Esophagus (tissue), 2 donors: Measurements from ENCODE around the gene REEP6. TPM values are rescaled to one million over a fixed set of nuclear protein-coding genes. Genes with fewer than 3 reads are reported as not detected.
"Not testable (repeated sequence)": the region's sequence is repeated elsewhere in the genome, so short reads cannot be mapped to it uniquely, and the experiment has no call there.

Experiments
- H3K27ac ChIP-seq, 2 donors: one replicate each; pipeline ENCODE4 v1.5.1; 2013; ENCODE audit warnings: low read depth in 2 of 2, mild to moderate bottlenecking in 2 of 2, inconsistent platforms in 1 of 2, low read length in 1 of 2, moderate library complexity in 1 of 2
- H3K27me3 ChIP-seq, 2 donors: one replicate each; pipeline ENCODE4 v1.6.1; 2013; ENCODE audit warnings: low read length in 2 of 2, control low read depth in 1 of 2, mild to moderate bottlenecking in 1 of 2; ENCODE audit not compliant: insufficient read depth in 2 of 2, control insufficient read depth in 1 of 2
- H3K36me3 ChIP-seq, 2 donors: one replicate each; pipeline ENCODE4 v1.6.1; 2013; ENCODE audit warnings: low read length in 1 of 2; ENCODE audit not compliant: control insufficient read depth in 2 of 2, insufficient read depth in 2 of 2
- H3K4me1 ChIP-seq, 2 donors: one replicate each; pipeline ENCODE4 v1.6.1; 2013; ENCODE audit warnings: low read length in 1 of 2; ENCODE audit not compliant: control insufficient read depth in 2 of 2, insufficient read depth in 2 of 2
- H3K4me3 ChIP-seq, 2 donors: one replicate each; pipeline ENCODE4 v1.5.1; 2013; ENCODE audit warnings: low read length in 2 of 2, mild to moderate bottlenecking in 2 of 2, low read depth in 1 of 2, moderate library complexity in 1 of 2
- H3K9me3 ChIP-seq, 2 donors: one replicate each; pipeline ENCODE4 v1.6.1; 2013; ENCODE audit warnings: mild to moderate bottlenecking in 2 of 2, low read depth in 1 of 2, low read length in 1 of 2, moderate library complexity in 1 of 2; ENCODE audit not compliant: control insufficient read depth in 2 of 2, insufficient read depth in 1 of 2
- WGBS, 2 donors: extraction: QIAGEN DNeasy Blood & Tissue Kit; methylation state at CpG; one replicate each; pipeline ENCODE4 v1.1.7; 2013; 5-methylcytosine and 5-hydroxymethylcytosine counted together
- polyA plus RNA-seq, 2 donors: library from polyadenylated mRNA; stranded (reverse); fragments of 200-250 nt; gene quantifications; one replicate each; pipeline ENCODE4 v1.2.3, GENCODE V29; 2013
- donor health status: healthy with polysubstance abuse.
- donor health status: Bipolar disorder and iron deficiency.

The REEP6 gene
- polyA plus RNA-seq, 2 donors, result 10.1 to 14.4 TPM

DNA sequence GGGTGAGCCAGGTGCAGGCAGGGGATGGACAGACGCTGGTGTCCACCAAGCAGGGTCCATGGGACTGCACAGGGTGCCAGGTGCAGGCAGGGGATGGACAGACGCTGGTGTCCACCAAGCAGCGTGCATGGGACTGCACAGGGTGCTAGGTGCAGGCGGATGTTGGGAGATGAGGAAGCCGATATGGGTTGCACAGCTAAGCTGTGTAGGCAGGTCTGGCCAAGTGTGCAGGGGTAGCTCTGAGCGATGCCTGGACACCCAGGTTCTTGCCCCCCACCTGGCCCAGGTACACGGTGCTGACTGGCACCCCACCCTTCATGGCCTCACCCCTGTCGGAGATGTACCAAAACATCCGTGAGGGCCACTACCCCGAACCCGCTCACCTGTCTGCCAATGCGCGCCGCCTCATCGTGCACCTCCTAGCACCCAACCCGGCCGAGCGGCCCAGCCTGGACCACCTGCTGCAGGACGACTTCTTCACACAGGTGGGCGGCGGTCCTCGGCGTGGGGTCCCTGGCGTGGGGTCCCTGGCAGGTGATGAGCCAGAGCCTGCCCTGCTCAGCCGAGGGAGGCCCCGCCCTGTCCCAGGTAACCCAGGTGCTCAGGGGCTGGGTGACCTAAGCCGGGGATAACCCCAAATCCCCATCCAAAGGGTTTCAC, 36.8 kb downstream of the REEP6 start:
- WGBS, 2 donors, result 74 to 78% methylated on average over 27 of the region's 27 CpGs
- peaks cover 3% of the 10 kb centered on the region in 2 donors for H3K9me3 ChIP-seq
- H3K4me1 ChIP-seq, result peaks cover 3 to 4% of the 10 kb centered on the region in 2 donors
- H3K4me3 ChIP-seq, result no peak overlapping the region
- peaks cover 0 to 7% of the 10 kb centered on the region in 2 donors for H3K27me3 ChIP-seq
- no peaks in the 10 kb centered on the region for H3K36me3 ChIP-seq
- H3K27ac ChIP-seq, result no peak overlapping the region

- Histone ChIP-seq H3K27ac (no peak overlapping the region), H3K36me3 (no peaks in the 10 kb centered on the region), H3K4me3 (no peak overlapping the region), H3K27me3 (peaks cover 0 to 3% of the 10 kb centered on the region in 2 donors), H3K4me1 (peaks cover 3 to 4% of the 10 kb centered on the region in 2 donors), H3K9me3 (peaks cover 3% of the 10 kb centered on the region in 2 donors)
- 70 to 80% methylated on average over 22 to 23 of the region's 23 CpGs for WGBS, 2 donors
Measured at GRCh38 chr19:1528596-1529429, 37.8 kb downstream of the REEP6 start.

DNA sequence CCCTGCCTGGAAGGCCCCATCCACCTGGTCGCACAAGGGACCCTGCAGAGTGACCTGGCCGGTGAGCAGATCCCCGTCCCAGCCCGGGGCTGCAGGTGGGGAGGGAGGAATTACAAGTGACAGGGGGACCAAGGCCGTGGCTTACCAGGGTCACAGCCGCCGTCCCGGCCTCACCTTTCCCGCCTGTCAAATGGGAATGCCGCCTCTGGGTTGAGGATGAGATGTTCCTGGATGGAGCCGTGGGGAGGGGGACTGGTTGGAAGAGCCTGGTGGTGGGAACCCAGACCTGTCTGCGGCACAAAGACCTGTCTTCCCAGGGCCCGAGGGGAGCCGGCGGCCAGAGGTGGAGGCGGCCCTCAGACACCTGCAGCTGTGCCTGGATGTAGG, 38.4 kb downstream of the REEP6 start:
- Histone ChIP-seq H3K9me3 (peaks cover 3% of the 10 kb centered on the region in 2 donors), H3K4me1 (peaks cover 0 to 1% of the 10 kb centered on the region in 2 donors), H3K36me3 (no peaks in the 10 kb centered on the region), H3K4me3 (no peak overlapping the region), H3K27ac (no peak overlapping the region), H3K27me3 (peaks cover 0 to 3% of the 10 kb centered on the region in 2 donors)
- 84 to 87% methylated on average over 16 of the region's 16 CpGs for WGBS, 2 donors

DNA sequence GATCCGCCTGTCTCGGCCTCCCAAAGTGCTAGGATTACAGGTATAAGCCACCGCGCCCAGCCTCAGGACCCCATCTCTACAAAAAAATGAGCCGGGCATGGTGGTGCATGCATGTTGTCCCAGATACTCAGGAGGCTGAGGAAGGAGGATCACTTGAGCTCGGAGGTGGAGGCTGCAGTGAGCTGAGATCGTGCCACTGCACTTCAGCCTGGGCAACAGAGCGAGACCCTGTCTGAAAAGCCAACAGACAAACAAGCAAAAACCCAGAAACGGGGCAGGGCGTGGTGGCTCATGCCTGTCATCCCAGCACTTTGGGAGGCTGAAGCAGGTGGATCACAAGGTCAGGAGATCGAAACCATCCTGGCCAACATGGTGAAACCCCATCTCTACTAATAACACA, 39.9 kb downstream of the REEP6 start:
- not testable (repeated sequence) for H3K27me3 ChIP-seq

DNA sequence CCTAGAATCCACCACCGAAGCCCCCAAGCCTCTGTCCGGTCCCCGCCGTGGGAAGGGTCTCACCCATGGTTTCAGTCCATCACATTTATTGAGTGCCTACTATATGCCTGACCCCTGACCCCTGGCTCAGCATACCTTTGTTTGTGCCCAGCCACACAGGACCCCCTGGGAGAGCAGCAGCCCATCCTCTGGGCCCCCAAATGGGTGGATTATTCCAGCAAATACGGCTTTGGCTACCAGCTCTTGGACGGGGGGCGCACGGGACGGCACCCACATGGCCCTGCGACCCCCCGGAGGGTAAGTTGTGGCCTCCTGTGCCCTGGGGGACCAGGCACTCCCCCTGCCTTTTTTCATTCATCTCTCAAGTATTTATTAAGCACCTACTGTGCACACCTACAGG, 40.6 kb downstream of the REEP6 start:
- WGBS, 2 donors, result 82 to 89% methylated on average over 10 to 11 of the region's 11 CpGs
- Histone ChIP-seq H3K9me3 (peaks cover 3% of the 10 kb centered on the region in 2 donors), H3K27me3 (no peaks in the 10 kb centered on the region), H3K4me1 (no peaks in the 10 kb centered on the region), H3K4me3 (no peak overlapping the region), H3K27ac (no peak overlapping the region), H3K36me3 (no peaks in the 10 kb centered on the region)

More for the DNA sequence above, 39.9 kb downstream of the REEP6 start:
- not testable (repeated sequence) for H3K36me3 ChIP-seq, H3K27ac ChIP-seq, H3K4me1 ChIP-seq, H3K9me3 ChIP-seq, H3K4me3 ChIP-seq
- WGBS, 2 donors, result 92% methylated on average over 11 of the region's 11 CpGs

DNA sequence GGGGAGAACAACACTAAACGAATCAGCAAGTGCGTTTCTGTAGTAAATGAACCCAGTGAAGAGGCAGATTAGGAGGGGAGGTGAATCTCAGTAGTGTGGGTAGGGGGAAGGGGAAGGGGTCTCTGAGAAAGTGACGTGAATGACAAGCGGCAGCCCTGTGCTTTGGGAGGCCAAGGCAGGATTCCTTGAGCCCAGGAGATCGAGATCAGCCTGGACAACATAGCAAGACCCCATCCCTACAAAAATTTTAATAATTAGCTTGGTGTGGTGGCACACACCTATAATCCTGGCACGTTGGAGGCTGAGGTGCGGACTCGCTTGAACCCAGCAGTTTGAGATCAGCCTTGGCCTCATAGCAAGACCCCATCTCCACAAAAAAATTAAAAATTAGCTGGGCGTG, 41.0 kb downstream of the REEP6 start:
- 88 to 91% methylated on average over 9 of the region's 9 CpGs for WGBS, 2 donors
- no peak overlapping the region for H3K4me3 ChIP-seq
- H3K27me3 ChIP-seq, result no peaks in the 10 kb centered on the region
- no peaks in the 10 kb centered on the region for H3K4me1 ChIP-seq
- no peaks in the 10 kb centered on the region for H3K36me3 ChIP-seq
- no peak overlapping the region for H3K27ac ChIP-seq
- peaks cover under 1 to 3% of the 10 kb centered on the region in 2 donors for H3K9me3 ChIP-seq

GRCh38 chr19:1533510-1534150, 42.6 kb downstream of the REEP6 start:
- Histone ChIP-seq H3K27ac (no peak overlapping the region), H3K9me3 (no peaks in the 10 kb centered on the region)
- 71 to 79% methylated on average over 15 to 23 of the region's 23 CpGs for WGBS, 2 donors

DNA sequence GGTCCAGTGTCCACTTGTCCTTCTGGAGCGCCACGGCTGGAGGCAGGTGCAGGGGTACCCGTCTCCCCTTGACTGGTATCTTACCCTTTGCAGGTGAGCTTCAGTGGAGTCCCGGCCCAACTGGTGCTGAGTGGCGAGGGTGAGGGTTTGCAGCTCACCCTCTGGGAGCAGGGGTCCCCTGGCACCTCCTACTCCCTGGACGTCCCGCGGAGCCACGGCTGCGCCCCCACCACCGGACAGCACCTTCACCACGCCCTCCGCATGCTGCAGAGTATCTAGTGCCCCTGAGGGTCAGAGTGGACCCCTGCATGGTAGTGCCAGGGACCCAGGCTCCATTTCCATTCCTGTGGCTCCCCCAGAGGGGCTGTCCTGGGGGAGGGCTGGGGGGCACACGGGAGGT, 44.0 kb downstream of the REEP6 start:
- H3K36me3 ChIP-seq, result no peaks in the 10 kb centered on the region
- H3K4me3 ChIP-seq, result no peak overlapping the region
- peaks cover 0 to 2% of the 10 kb centered on the region in 2 donors for H3K4me1 ChIP-seq
- WGBS, 2 donors, result 85 to 91% methylated on average over 14 of the region's 14 CpGs
- no peak overlapping the region for H3K27ac ChIP-seq
- H3K9me3 ChIP-seq, result no peaks in the 10 kb centered on the region
- H3K27me3 ChIP-seq, result no peaks in the 10 kb centered on the region

More at GRCh38 chr19:1533510-1534150, 42.6 kb downstream of the REEP6 start:
- Histone ChIP-seq H3K4me3 (no peak overlapping the region), H3K36me3 (no peaks in the 10 kb centered on the region), H3K4me1 (no peaks in the 10 kb centered on the region), H3K27me3 (no peaks in the 10 kb centered on the region)

- H3K36me3 ChIP-seq, H3K4me1 ChIP-seq, H3K4me3 ChIP-seq, H3K27me3 ChIP-seq, H3K9me3 ChIP-seq, H3K27ac ChIP-seq: not testable (repeated sequence)
- 90 to 95% methylated on average over 7 of the region's 7 CpGs for WGBS, 2 donors
Measured at GRCh38 chr19:1535699-1536098, 44.7 kb downstream of the REEP6 start.
